Lower lobe of right lung (tissue), 2 donors: ENCODE results near the gene CALD1. TPM values are rescaled to one million over a fixed set of nuclear protein-coding genes. Genes with fewer than 3 reads are reported as not detected.

Experiments used
- ATAC-seq, 2 donors: fragments of 200-7000 bp; cut with Tn5 transposase; one replicate each; pipeline ENCODE4 v1.9.1; 2020 to 2022; ENCODE audit warnings: mild to moderate bottlenecking in 2 of 2, moderate library complexity in 2 of 2
- DNase-seq: peaks from one replicate; pipeline ENCODE4 v3.0.0-alpha.2; 2020
- H3K27ac ChIP-seq: fragments of 200-600 bp; one replicate; pipeline ENCODE4 v1.8.0; 2022
- H3K27me3 ChIP-seq: fragments of 200-600 bp; one replicate; pipeline ENCODE4 v1.8.0; 2022; ENCODE audit warnings: low read depth
- H3K36me3 ChIP-seq: fragments of 200-600 bp; one replicate; pipeline ENCODE4 v1.8.0; 2022; ENCODE audit warnings: mild to moderate bottlenecking
- H3K4me1 ChIP-seq: fragments of 200-600 bp; one replicate; pipeline ENCODE4 v1.8.0; 2022
- H3K4me3 ChIP-seq: fragments of 200-600 bp; one replicate; pipeline ENCODE4 v1.8.0; 2022; ENCODE audit warnings: mild to moderate bottlenecking
- H3K9me3 ChIP-seq: fragments of 200-600 bp; one replicate; pipeline ENCODE4 v1.8.0; 2022
- intact Hi-C: fragments of 100-400 bp; cut with DNase I; formaldehyde crosslinking; loops from one replicate; pipeline ENCODE4 v1.11.0; 2022
- total RNA-seq: library from RNA; stranded (reverse); fragmentation: NEBNext Ultra II Directional; extraction: Animal tissue kit (Norgen Biotek cat#: 25700); gene quantifications from one replicate; pipeline ENCODE4 v1.2.1, GENCODE V29; 2021
- TF ChIP-seq, protein P1 (sequence below): fragments of 200-600 bp; IDR thresholded peaks from one replicate; pipeline ENCODE4 v1.8.0; 2022; ENCODE audit warnings: antibody characterized with exemption, mild to moderate bottlenecking
- donor health status: DM: no; HTN: yes; CAD: no; lungs with severe emphysema.

Gene CALD1
- total RNA-seq, 1 donor from 2014 or later: 140 TPM

DNA sequence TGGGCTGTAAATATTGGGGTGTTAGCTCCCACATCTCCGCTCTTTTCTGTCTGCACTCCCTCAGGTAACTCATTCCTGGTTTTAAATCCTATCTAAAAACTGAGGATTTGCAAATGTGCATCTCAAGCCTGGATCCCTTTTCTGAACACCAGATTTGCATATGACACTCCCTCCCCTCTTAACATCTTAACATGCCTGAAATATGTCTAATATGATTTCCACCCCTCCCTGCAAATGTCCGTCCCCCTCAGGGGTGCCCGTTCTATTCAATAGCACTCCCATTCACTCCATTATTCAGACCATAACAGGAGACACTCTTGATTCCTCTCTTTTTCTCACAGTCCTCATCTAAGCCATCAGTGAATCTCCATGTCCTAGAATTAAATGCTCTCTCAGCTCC is 8.3 kb upstream of the CALD1 start:
- H3K36me3 ChIP-seq: no peaks in the 10 kb centered on the region
- intact Hi-C loops: no loop called here
- H3K27me3 ChIP-seq: no peaks in the 10 kb centered on the region
- no peak overlapping the region for H3K27ac ChIP-seq
- no peak overlapping the region for H3K4me3 ChIP-seq
- no peak for DNase-seq
- no peaks in the 10 kb centered on the region for H3K9me3 ChIP-seq
- TF ChIP-seq, protein P1, sequence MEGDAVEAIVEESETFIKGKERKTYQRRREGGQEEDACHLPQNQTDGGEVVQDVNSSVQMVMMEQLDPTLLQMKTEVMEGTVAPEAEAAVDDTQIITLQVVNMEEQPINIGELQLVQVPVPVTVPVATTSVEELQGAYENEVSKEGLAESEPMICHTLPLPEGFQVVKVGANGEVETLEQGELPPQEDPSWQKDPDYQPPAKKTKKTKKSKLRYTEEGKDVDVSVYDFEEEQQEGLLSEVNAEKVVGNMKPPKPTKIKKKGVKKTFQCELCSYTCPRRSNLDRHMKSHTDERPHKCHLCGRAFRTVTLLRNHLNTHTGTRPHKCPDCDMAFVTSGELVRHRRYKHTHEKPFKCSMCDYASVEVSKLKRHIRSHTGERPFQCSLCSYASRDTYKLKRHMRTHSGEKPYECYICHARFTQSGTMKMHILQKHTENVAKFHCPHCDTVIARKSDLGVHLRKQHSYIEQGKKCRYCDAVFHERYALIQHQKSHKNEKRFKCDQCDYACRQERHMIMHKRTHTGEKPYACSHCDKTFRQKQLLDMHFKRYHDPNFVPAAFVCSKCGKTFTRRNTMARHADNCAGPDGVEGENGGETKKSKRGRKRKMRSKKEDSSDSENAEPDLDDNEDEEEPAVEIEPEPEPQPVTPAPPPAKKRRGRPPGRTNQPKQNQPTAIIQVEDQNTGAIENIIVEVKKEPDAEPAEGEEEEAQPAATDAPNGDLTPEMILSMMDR: no peak
- H3K4me1 ChIP-seq: no peaks in the 10 kb centered on the region
- no peak for ATAC-seq

DNA sequence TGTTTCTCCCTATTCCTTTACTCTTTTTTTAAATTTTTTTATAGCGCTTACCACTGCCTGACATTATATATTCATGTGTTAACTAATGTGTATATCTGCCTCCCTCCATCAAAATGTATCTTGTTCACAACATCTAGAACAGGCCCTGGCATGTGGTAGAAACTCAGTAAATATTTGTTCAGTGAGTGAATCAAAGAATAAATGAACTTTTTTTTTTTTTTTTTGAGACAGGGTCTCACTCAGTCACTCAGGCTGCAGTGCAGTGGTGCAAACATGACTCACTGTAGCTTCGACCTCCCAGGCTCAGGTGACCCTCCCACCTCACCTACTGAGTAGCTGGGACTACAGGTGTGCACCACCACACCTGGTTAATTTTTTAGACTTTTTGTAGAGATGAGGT is 7.5 kb upstream of the CALD1 start:
- TF ChIP-seq, protein P1: no peak
- no peaks in the 10 kb centered on the region for H3K4me1 ChIP-seq
- no peak overlapping the region for H3K4me3 ChIP-seq
- no peak overlapping the region for H3K27ac ChIP-seq
- no peak for DNase-seq
- H3K9me3 ChIP-seq: no peaks in the 10 kb centered on the region
- no peaks in the 10 kb centered on the region for H3K27me3 ChIP-seq
- intact Hi-C loops: no loop called here
- ATAC-seq: no peak
- no peaks in the 10 kb centered on the region for H3K36me3 ChIP-seq

GRCh38 chr7:134772401-134772800 is 7.0 kb upstream of the CALD1 start:
- TF ChIP-seq, protein P1: no peak
- H3K4me3 ChIP-seq: no peak overlapping the region
- no peaks in the 10 kb centered on the region for H3K4me1 ChIP-seq
- ATAC-seq (no peak), DNase-seq (no peak)
- H3K9me3 ChIP-seq: no peaks in the 10 kb centered on the region
- no peak overlapping the region for H3K27ac ChIP-seq
- intact Hi-C loops: no loop called here
- no peaks in the 10 kb centered on the region for H3K36me3 ChIP-seq
- H3K27me3 ChIP-seq: no peaks in the 10 kb centered on the region

- intact Hi-C loops: no loop called here
- no peaks in the 10 kb centered on the region for H3K4me1 ChIP-seq
- DNase-seq: no peak
- H3K9me3 ChIP-seq: no peaks in the 10 kb centered on the region
- H3K4me3 ChIP-seq: no peak overlapping the region
- H3K36me3 ChIP-seq: no peaks in the 10 kb centered on the region
- no peak overlapping the region for H3K27ac ChIP-seq
- no peaks in the 10 kb centered on the region for H3K27me3 ChIP-seq
- TF ChIP-seq, protein P1: no peak
- no peak for ATAC-seq
These were observed 6.3 kb upstream of the CALD1 start for GRCh38 chr7:134773164-134773563.

DNA sequence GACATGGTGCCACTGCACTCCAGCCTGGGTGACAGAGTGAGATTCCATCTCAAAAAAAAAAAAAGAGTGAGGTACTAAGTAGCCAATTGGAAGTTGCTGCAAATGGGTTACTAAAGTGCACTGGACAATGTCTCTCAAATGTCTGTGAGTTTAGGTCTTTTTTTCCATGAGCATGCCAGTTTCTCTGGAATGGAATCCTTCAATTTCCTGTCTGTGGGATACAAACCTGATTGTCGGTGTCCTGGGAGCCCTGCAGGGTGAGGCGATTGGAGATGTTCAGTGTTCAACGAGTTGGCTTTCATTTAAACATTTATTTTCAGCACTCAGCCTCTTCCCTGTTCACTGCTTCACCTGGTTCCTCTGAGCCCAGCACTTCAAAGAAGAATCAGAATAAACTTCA is 5.3 kb upstream of the CALD1 start:
- TF ChIP-seq, protein P1: no peak
- no peak overlapping the region for H3K27ac ChIP-seq
- no peaks in the 10 kb centered on the region for H3K36me3 ChIP-seq
- ATAC-seq (no peak), DNase-seq (no peak)
- H3K4me3 ChIP-seq: no peak overlapping the region
- H3K27me3 ChIP-seq: no peaks in the 10 kb centered on the region
- H3K9me3 ChIP-seq: no peaks in the 10 kb centered on the region
- intact Hi-C loops: no loop called here
- peaks cover 9% of the 10 kb centered on the region for H3K4me1 ChIP-seq

DNA sequence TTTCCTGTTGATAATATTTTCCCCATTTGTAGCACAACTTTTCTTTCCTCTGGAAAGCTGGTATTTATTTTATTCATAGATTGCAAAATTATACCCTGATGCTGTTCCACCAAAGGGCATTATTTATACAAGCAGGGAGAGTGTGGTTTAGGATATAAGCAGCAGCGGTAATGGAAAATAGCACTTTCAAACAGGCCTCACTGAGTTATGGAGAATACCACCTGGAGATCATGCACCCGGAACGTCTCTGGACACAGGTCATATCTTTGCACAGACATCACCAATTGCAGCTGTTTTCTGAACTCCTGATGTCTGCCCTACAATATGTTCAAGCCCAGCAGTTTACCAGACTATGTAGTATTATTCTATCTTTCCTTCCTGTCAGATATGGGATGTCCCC is 2.0 kb upstream of the CALD1 start:
- Histone ChIP-seq H3K9me3 (no peaks in the 10 kb centered on the region), H3K36me3 (no peaks in the 10 kb centered on the region), H3K27me3 (no peaks in the 10 kb centered on the region), H3K27ac (no peak overlapping the region), H3K4me3 (no peak overlapping the region), H3K4me1 (peaks cover 9% of the 10 kb centered on the region)
- intact Hi-C loops: no loop called here
- ATAC-seq (no peak), DNase-seq (no peak)
- TF ChIP-seq, protein P1: no peak
